Inflammatory macrophage treated with lipopolysaccharide for 4 hours (primary cell): ENCODE data around the gene PHC3.
"Not testable (repeated sequence)": the region's sequence is repeated elsewhere in the genome, so short reads cannot be mapped to it uniquely, and the experiment has no call there.

Source experiments
- DNase-seq: peaks from one replicate; pipeline ENCODE4 v3.0.0-alpha.2; 2020

The PHC3 gene

GRCh38 chr3:170180908-170181885 lies at the start of gene PHC3:
Gene PHC3 (minus strand): TSS chr3:170181733. CDS start chr3:170181715, 18 bp downstream.
- peak; percentile 93 for DNase-seq

GRCh38 chr3:170228093-170228766 lies 46.7 kb upstream of the PHC3 start:
- no peak for DNase-seq

GRCh38 chr3:170226426-170226960 lies 45.0 kb upstream of the PHC3 start:
- DNase-seq, result no peak

- no peak for DNase-seq
These were observed 43.6 kb upstream of the PHC3 start for GRCh38 chr3:170225166-170225565.

- peak; percentile 19 for DNase-seq
These were observed 41.4 kb upstream of the PHC3 start for GRCh38 chr3:170222647-170223541.

- peak; percentile 94 for DNase-seq
These were observed 40.6 kb upstream of the PHC3 start, which contains the start of gene PRKCI for GRCh38 chr3:170221924-170222646. Gene PRKCI (plus strand): TSS chr3:170222424. CDS start chr3:170222670, 246 bp downstream.

- DNase-seq, result no peak
These were observed 39.3 kb upstream of the PHC3 start for GRCh38 chr3:170220871-170221270.

GRCh38 chr3:170219850-170220249 lies 38.3 kb upstream of the PHC3 start:
- DNase-seq, result no peak

- no peak for DNase-seq
These were observed 30.1 kb upstream of the PHC3 start for GRCh38 chr3:170211668-170212067.

GRCh38 chr3:170207717-170208116 lies 26.2 kb upstream of the PHC3 start:
- peak; percentile 13 for DNase-seq

- DNase-seq, result not testable (repeated sequence)
These were observed 24.7 kb upstream of the PHC3 start for GRCh38 chr3:170206164-170206762.

GRCh38 chr3:170205302-170205701 lies 23.8 kb upstream of the PHC3 start:
- DNase-seq, result peak; percentile 23

GRCh38 chr3:170204509-170204908 lies 23.0 kb upstream of the PHC3 start:
- DNase-seq, result no peak

- no peak for DNase-seq
These were observed 22.5 kb upstream of the PHC3 start for GRCh38 chr3:170204023-170204472.

GRCh38 chr3:170203457-170203856 lies 21.9 kb upstream of the PHC3 start:
- no peak for DNase-seq

- no peak for DNase-seq
These were observed 20.0 kb upstream of the PHC3 start for GRCh38 chr3:170201527-170201926.

GRCh38 chr3:170200987-170201386 lies 19.5 kb upstream of the PHC3 start:
- no peak for DNase-seq

GRCh38 chr3:170196833-170197232 lies 15.3 kb upstream of the PHC3 start:
- DNase-seq, result no peak

- not testable (repeated sequence) for DNase-seq
These were observed 14.2 kb upstream of the PHC3 start for GRCh38 chr3:170195759-170196158.

- DNase-seq, result peak; percentile 29
These were observed 8.1 kb upstream of the PHC3 start for GRCh38 chr3:170189398-170190256.
